ENCODE results near the gene CPM. TPM values are rescaled to one million over a fixed set of nuclear protein-coding genes. Genes with fewer than 3 reads are reported as not detected.

The CPM gene
- total and polyA plus RNA-seq, 5 donors from 2014 or later: 2.5 to 7.9 (median 5.6) TPM

DNA sequence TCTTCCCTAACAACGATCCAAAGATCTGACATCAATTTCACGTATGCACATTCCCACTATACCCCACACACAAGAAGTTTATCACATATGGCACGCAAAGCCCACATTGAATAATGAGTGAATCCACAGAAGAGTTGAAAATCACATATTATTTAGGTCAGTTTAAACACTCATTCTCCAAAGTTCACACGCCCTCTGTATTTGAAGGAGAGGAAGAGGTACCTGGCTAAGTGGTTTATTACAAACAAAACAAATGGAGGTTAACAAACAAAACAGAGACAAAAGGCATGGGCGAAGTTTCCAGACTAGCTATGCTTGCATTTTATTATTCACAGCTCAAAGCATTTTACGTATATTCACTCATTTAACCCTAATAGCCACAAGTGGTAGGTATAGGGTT is 41.8 kb downstream of the CPM start:
- Mint-ChIP-seq H3K27ac (peak overlapping the region in 2 of 3 donors; percentile 0 to 20), H3K4me3 (no peak overlapping the region), H3K9me3 (no peaks in the 10 kb centered on the region), H3K4me1 (peaks cover 7 to 25% (median 16%) of the 10 kb centered on the region in 4 donors), H3K27me3 (no peaks in the 10 kb centered on the region), H3K36me3 (no peaks in the 10 kb centered on the region)
- peaks cover 4% of the 10 kb centered on the region for H3K4me1 ChIP-seq (ENCODE audit: control insufficient read depth, insufficient read depth, low read length, poor library complexity, severe bottlenecking)
- no peaks in the 10 kb centered on the region for H3K27me3 ChIP-seq (ENCODE audit: control insufficient read depth, insufficient read depth, low read length)
- H3K4me3 ChIP-seq (ENCODE audit: low read depth, low read length): no peak overlapping the region
- no peak overlapping the region for H3K27ac ChIP-seq (ENCODE audit: insufficient read depth, low read length, poor library complexity, severe bottlenecking)
- ATAC-seq (ENCODE audit: low read depth in 2 of 2) (no peak), DNase-seq (no peak)
- no peaks in the 10 kb centered on the region for H3K9me3 ChIP-seq (ENCODE audit: control insufficient read depth in 2 of 2, low read length in 2 of 2)
- no peaks in the 10 kb centered on the region for H3K36me3 ChIP-seq (ENCODE audit: control insufficient read depth, insufficient read depth, low read length)

DNA sequence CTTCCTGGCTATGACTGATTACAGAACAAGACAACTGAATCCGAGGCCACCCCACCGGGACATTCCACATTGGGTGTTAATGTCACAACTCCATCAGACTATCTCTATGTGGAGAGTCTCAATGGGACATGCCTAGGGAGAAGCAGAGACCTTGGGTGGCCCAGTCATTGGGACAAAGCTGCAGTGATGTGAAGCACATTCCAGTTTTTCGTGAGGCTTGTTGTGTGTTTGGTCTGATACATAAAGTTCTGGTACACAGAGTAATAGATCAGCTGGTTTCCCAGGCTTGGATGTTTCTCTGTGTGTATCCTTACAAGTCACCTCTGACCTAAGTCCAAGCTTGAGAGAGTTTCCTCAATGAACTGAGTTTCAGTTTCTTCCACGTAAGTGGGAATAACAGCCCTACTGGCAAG is 42.3 kb downstream of the CPM start:
- H3K9me3 ChIP-seq (ENCODE audit: control insufficient read depth in 2 of 2, low read length in 2 of 2): no peaks in the 10 kb centered on the region
- H3K27ac Mint-ChIP-seq: peak overlapping the region in 1 of 3 donors; percentile 0

DNA sequence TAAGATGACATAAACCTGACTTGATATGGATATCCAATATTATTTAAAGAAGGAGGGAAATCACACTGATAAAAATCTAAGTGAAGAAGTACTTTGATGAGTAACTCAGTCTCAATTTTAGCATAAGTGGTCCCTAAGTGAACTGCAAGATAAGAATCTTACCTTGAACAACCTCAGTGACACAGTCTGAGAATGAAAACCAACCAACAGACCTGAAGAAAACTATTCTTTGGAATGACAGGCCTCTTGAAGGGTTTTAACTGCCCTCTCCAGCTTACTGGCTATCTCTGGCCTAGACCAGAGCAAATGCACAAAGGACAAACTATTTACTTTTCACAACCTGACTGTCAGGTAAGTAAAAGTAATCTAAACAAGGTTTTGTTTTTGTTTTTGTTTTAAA is 44.7 kb downstream of the CPM start:
- no peak overlapping the region for H3K27ac Mint-ChIP-seq
- Histone ChIP-seq H3K4me1 (ENCODE audit: control insufficient read depth, insufficient read depth, low read length, poor library complexity, severe bottlenecking) (peaks cover 4% of the 10 kb centered on the region), H3K27me3 (ENCODE audit: control insufficient read depth, insufficient read depth, low read length) (no peaks in the 10 kb centered on the region), H3K9me3 (ENCODE audit: control insufficient read depth in 2 of 2, low read length in 2 of 2) (no peaks in the 10 kb centered on the region), H3K4me3 (ENCODE audit: low read depth, low read length) (no peak overlapping the region), H3K36me3 (ENCODE audit: control insufficient read depth, insufficient read depth, low read length) (no peaks in the 10 kb centered on the region), H3K27ac (ENCODE audit: insufficient read depth, low read length, poor library complexity, severe bottlenecking) (no peak overlapping the region)
- H3K27me3 Mint-ChIP-seq: no peaks in the 10 kb centered on the region
- DNase-seq (peak in 1 of 3 donors; percentile 7), ATAC-seq (ENCODE audit: low read depth in 2 of 2) (no peak)
- H3K9me3 Mint-ChIP-seq: no peaks in the 10 kb centered on the region
- no peak overlapping the region for H3K4me3 Mint-ChIP-seq
- H3K36me3 Mint-ChIP-seq: no peaks in the 10 kb centered on the region
- H3K4me1 Mint-ChIP-seq: peaks cover 7 to 25% (median 16%) of the 10 kb centered on the region in 4 donors

More for the DNA sequence above, 42.3 kb downstream of the CPM start:
- no peaks in the 10 kb centered on the region for H3K36me3 Mint-ChIP-seq
- no peak for ATAC-seq (ENCODE audit: low read depth in 2 of 2)
- no peak overlapping the region for H3K27ac ChIP-seq (ENCODE audit: insufficient read depth, low read length, poor library complexity, severe bottlenecking)
- peaks cover 7 to 25% (median 16%) of the 10 kb centered on the region in 4 donors for H3K4me1 Mint-ChIP-seq
- no peaks in the 10 kb centered on the region for H3K27me3 Mint-ChIP-seq
- H3K4me1 ChIP-seq (ENCODE audit: control insufficient read depth, insufficient read depth, low read length, poor library complexity, severe bottlenecking): peaks cover 4% of the 10 kb centered on the region
- no peak overlapping the region for H3K4me3 ChIP-seq (ENCODE audit: low read depth, low read length)
- H3K9me3 Mint-ChIP-seq: no peaks in the 10 kb centered on the region
- no peaks in the 10 kb centered on the region for H3K36me3 ChIP-seq (ENCODE audit: control insufficient read depth, insufficient read depth, low read length)
- no peak for DNase-seq
- H3K27me3 ChIP-seq (ENCODE audit: control insufficient read depth, insufficient read depth, low read length): no peaks in the 10 kb centered on the region
- H3K4me3 Mint-ChIP-seq: no peak overlapping the region

DNA sequence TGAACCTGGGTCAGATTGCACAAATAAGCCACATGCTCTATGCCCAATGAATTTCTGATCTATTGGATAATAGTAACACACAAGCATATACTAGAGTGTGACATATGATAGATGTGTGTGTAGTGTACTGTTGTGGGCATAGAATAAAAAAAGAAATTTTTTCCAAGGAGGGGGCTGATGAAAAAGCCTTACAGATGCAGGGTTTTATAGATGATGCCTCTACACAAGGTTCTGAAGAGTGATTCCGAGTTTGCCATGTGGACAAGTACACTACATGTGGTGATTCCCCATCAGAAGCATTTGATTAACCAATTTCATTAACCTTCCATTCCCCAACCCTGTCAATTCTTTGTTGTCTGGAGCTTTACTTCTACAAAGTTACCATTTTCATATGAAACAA is 45.3 kb downstream of the CPM start:
- no peak for ATAC-seq (ENCODE audit: low read depth in 2 of 2)
- H3K27ac Mint-ChIP-seq: no peak overlapping the region
- Histone ChIP-seq H3K4me1 (ENCODE audit: control insufficient read depth, insufficient read depth, low read length, poor library complexity, severe bottlenecking) (peaks cover 4% of the 10 kb centered on the region), H3K27ac (ENCODE audit: insufficient read depth, low read length, poor library complexity, severe bottlenecking) (no peak overlapping the region), H3K9me3 (ENCODE audit: control insufficient read depth in 2 of 2, low read length in 2 of 2) (no peaks in the 10 kb centered on the region), H3K27me3 (ENCODE audit: control insufficient read depth, insufficient read depth, low read length) (no peaks in the 10 kb centered on the region), H3K4me3 (ENCODE audit: low read depth, low read length) (no peak overlapping the region), H3K36me3 (ENCODE audit: control insufficient read depth, insufficient read depth, low read length) (no peaks in the 10 kb centered on the region)
- no peak overlapping the region for H3K4me3 Mint-ChIP-seq
- H3K9me3 Mint-ChIP-seq: no peaks in the 10 kb centered on the region
- no peak for DNase-seq
- H3K4me1 Mint-ChIP-seq: peaks cover 7 to 22% (median 17%) of the 10 kb centered on the region in 4 donors
- no peaks in the 10 kb centered on the region for H3K36me3 Mint-ChIP-seq
- no peaks in the 10 kb centered on the region for H3K27me3 Mint-ChIP-seq

DNA sequence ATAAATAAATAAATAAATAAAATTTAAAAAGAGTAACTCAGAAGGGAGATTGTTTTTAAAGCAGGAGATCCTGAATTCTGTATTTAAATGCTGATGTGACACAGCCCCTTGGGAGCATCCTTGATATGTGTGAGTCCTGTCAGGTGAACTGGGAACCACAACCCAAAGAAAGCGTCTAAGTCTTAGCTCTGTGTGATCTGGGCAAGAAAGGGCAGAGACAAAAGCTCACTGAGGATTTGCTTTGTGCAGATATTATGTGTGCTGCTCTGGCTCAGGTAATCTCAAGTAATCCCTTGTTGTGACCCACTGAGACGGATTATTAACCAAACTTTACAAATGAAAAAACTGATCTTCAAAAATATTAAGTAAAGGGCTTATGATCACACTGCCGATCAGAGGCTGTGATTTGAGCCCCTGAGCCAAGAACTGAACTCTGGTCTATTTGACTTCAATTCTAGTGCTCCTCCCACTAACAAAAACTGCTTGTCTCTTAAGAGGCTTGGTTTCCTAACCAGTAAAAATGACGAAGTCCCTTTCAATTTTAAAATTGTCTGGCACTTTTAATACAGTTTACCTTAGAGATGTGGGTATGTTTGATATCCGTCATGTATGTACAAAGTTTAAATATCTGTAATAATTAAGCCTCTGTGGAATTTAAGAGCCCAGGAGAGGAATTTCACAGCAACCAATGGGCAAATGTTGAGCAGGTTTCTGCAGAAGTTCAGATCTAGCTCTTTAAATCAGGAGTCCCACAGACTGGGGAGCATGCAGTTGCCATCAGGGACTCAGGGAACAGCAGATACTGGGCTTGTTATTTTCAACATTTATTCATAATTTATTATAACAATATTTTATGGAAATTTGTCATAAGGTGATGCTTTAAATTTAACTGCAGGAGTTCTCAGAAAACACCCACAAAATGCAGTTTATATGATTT is 46.1 kb downstream of the CPM start:
- H3K27me3 Mint-ChIP-seq: no peaks in the 10 kb centered on the region
- H3K4me3 Mint-ChIP-seq: no peak overlapping the region

DNA sequence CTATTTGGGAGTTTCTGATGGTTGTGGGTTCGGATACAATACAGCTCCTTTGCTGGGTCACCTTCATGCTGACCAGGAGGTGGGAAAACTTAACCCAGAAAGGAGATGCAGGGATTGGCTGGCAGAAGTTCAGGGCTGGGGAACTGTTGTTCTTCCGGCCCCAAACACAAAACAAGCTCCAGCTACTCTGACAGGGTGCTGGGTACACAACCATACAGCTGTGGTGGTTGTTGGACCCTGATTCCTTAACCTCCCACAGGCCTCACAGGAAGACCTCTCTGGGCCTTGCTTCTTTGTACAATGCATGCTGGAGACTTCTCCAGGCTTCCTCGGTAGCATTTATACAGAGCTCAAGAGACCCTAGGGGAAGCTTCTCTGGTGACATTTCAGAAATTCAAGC is 47.6 kb downstream of the CPM start:
- H3K4me3 Mint-ChIP-seq: no peak overlapping the region
- H3K27me3 Mint-ChIP-seq: no peaks in the 10 kb centered on the region
- Histone ChIP-seq H3K4me1 (ENCODE audit: control insufficient read depth, insufficient read depth, low read length, poor library complexity, severe bottlenecking) (no peaks in the 10 kb centered on the region), H3K9me3 (ENCODE audit: control insufficient read depth in 2 of 2, low read length in 2 of 2) (no peaks in the 10 kb centered on the region), H3K4me3 (ENCODE audit: low read depth, low read length) (no peak overlapping the region), H3K36me3 (ENCODE audit: control insufficient read depth, insufficient read depth, low read length) (no peaks in the 10 kb centered on the region), H3K27ac (ENCODE audit: insufficient read depth, low read length, poor library complexity, severe bottlenecking) (no peak overlapping the region), H3K27me3 (ENCODE audit: control insufficient read depth, insufficient read depth, low read length) (no peaks in the 10 kb centered on the region)
- ATAC-seq (ENCODE audit: low read depth in 2 of 2) (no peak), DNase-seq (no peak)
- H3K4me1 Mint-ChIP-seq: peaks cover 0 to 13% (median 4%) of the 10 kb centered on the region in 4 donors
- H3K27ac Mint-ChIP-seq: peak overlapping the region in 1 of 3 donors; percentile 53
- H3K9me3 Mint-ChIP-seq: peaks cover 0 to 2% (median 0%) of the 10 kb centered on the region in 7 donors
- H3K36me3 Mint-ChIP-seq: no peaks in the 10 kb centered on the region

More for the DNA sequence above, 46.1 kb downstream of the CPM start:
- H3K4me1 ChIP-seq (ENCODE audit: control insufficient read depth, insufficient read depth, low read length, poor library complexity, severe bottlenecking): peaks cover 4% of the 10 kb centered on the region
- Mint-ChIP-seq H3K27ac (no peak overlapping the region), H3K36me3 (no peaks in the 10 kb centered on the region), H3K4me1 (peaks cover 7 to 18% (median 14%) of the 10 kb centered on the region in 4 donors), H3K9me3 (peaks cover 0 to 2% (median 0%) of the 10 kb centered on the region in 7 donors)
- no peaks in the 10 kb centered on the region for H3K27me3 ChIP-seq (ENCODE audit: control insufficient read depth, insufficient read depth, low read length)
- no peak for DNase-seq
- no peaks in the 10 kb centered on the region for H3K9me3 ChIP-seq (ENCODE audit: control insufficient read depth in 2 of 2, low read length in 2 of 2)
- no peak for ATAC-seq (ENCODE audit: low read depth in 2 of 2)
- H3K36me3 ChIP-seq (ENCODE audit: control insufficient read depth, insufficient read depth, low read length): no peaks in the 10 kb centered on the region
- no peak overlapping the region for H3K27ac ChIP-seq (ENCODE audit: insufficient read depth, low read length, poor library complexity, severe bottlenecking)
- H3K4me3 ChIP-seq (ENCODE audit: low read depth, low read length): no peak overlapping the region

DNA sequence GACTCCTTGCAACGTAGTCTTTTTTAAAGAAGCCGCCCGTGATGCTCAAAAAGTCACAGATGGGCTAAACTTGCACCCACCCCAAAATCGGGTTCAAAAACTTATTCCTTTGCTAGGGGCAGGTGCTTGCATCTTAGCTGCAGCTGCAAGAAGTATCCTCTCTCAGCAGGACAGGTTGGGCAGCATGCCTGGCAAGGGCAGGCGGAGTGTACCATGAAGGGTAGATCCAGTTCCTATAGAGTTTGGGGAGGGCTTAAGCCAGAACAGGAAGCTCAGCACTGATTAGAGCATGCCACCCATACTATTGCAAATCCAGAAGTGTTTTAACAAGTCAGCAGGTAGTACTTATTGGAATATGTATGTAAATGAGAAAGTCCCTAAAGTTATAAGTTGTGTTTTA is 48.7 kb downstream of the CPM start:
- Mint-ChIP-seq H3K27ac (no peak overlapping the region), H3K9me3 (peaks cover 0 to 2% (median 0%) of the 10 kb centered on the region in 7 donors), H3K4me1 (peaks cover 0 to 13% (median under 1%) of the 10 kb centered on the region in 4 donors), H3K36me3 (no peaks in the 10 kb centered on the region), H3K4me3 (no peak overlapping the region), H3K27me3 (no peaks in the 10 kb centered on the region)
- no peak for DNase-seq
- H3K4me1 ChIP-seq (ENCODE audit: control insufficient read depth, insufficient read depth, low read length, poor library complexity, severe bottlenecking): no peaks in the 10 kb centered on the region
- H3K36me3 ChIP-seq (ENCODE audit: control insufficient read depth, insufficient read depth, low read length): no peaks in the 10 kb centered on the region
- H3K27me3 ChIP-seq (ENCODE audit: control insufficient read depth, insufficient read depth, low read length): no peaks in the 10 kb centered on the region
- H3K27ac ChIP-seq (ENCODE audit: insufficient read depth, low read length, poor library complexity, severe bottlenecking): no peak overlapping the region
- no peak for ATAC-seq (ENCODE audit: low read depth in 2 of 2)
- H3K9me3 ChIP-seq (ENCODE audit: control insufficient read depth in 2 of 2, low read length in 2 of 2): no peaks in the 10 kb centered on the region
- H3K4me3 ChIP-seq (ENCODE audit: low read depth, low read length): no peak overlapping the region

Data from CD4-positive, CD25-positive, alpha-beta regulatory T cell (primary cell).